ENCODE measurements around the gene CBFB. TPM values are rescaled to one million over a fixed set of nuclear protein-coding genes. Genes with fewer than 3 reads are reported as not detected.

CBFB gene
- total RNA-seq, 1 donor from 2014 or later = 59.1 TPM

GRCh38 chr16:67017421-67017750, 11.6 kb upstream of the CBFB start:
- Histone ChIP-seq H3K36me3 (no peaks in the 10 kb centered on the region), H3K9me3 (no peaks in the 10 kb centered on the region), H3K27me3 (no peaks in the 10 kb centered on the region), H3K27ac (no peak overlapping the region), H3K4me1 (peaks cover 0 to 15% of the 10 kb centered on the region in 2 donors), H3K4me3 (no peak overlapping the region)
- TF ChIP-seq CTCF (IDR thresholded peaks at IDR 0.05) = no peak
- intact Hi-C loops (cut with DNase I) = no loop called here
- DNase-seq (ENCODE audit: low spot score in 2 of 2) = peak in 1 of 2 donors; percentile 34

GRCh38 chr16:67017810-67018488, 11.0 kb upstream of the CBFB start:
- Histone ChIP-seq H3K4me3 (no peak overlapping the region), H3K27ac (no peak overlapping the region), H3K36me3 (no peaks in the 10 kb centered on the region), H3K4me1 (peaks cover 0 to 14% of the 10 kb centered on the region in 2 donors), H3K9me3 (no peaks in the 10 kb centered on the region), H3K27me3 (no peaks in the 10 kb centered on the region)
- intact Hi-C loops (cut with DNase I) = no loop called here
- DNase-seq (ENCODE audit: low spot score in 2 of 2) = peak in 1 of 2 donors; percentile 70
- TF ChIP-seq CTCF (IDR thresholded peaks at IDR 0.05) = peak in 1 of 3 experiments; percentile 55

GRCh38 chr16:67019171-67019570, 9.8 kb upstream of the CBFB start:
- Histone ChIP-seq H3K9me3 (no peaks in the 10 kb centered on the region), H3K36me3 (no peaks in the 10 kb centered on the region), H3K4me3 (no peak overlapping the region), H3K27me3 (no peaks in the 10 kb centered on the region), H3K4me1 (peaks cover 0 to 8% of the 10 kb centered on the region in 2 donors), H3K27ac (no peak overlapping the region)
- peak in 1 of 2 donors; percentile 52 for DNase-seq (ENCODE audit: low spot score in 2 of 2)
- intact Hi-C loops (cut with DNase I) = no loop called here
- no peak for TF ChIP-seq CTCF (IDR thresholded peaks at IDR 0.05)

- no peak overlapping the region for H3K4me3 ChIP-seq
- H3K4me1 ChIP-seq = no peaks in the 10 kb centered on the region
- H3K9me3 ChIP-seq = no peaks in the 10 kb centered on the region
- no peak for TF ChIP-seq CTCF (IDR thresholded peaks at IDR 0.05)
- no peaks in the 10 kb centered on the region for H3K27me3 ChIP-seq
- no peak overlapping the region for H3K27ac ChIP-seq
- DNase-seq (ENCODE audit: low spot score in 2 of 2) = peak in 1 of 2 donors; percentile 22
- intact Hi-C loops (cut with DNase I) = no loop called here
- no peaks in the 10 kb centered on the region for H3K36me3 ChIP-seq
These were observed 7.6 kb upstream of the CBFB start for GRCh38 chr16:67021321-67021720.

- TF ChIP-seq CTCF (IDR thresholded peaks at IDR 0.05) = no peak
- intact Hi-C loops (cut with DNase I) = no loop called here
- DNase-seq (ENCODE audit: low spot score in 2 of 2) = peak in 1 of 2 donors; percentile 19
- no peak overlapping the region for H3K27ac ChIP-seq
- no peak overlapping the region for H3K4me3 ChIP-seq
- no peaks in the 10 kb centered on the region for H3K27me3 ChIP-seq
- no peaks in the 10 kb centered on the region for H3K9me3 ChIP-seq
- H3K4me1 ChIP-seq = no peaks in the 10 kb centered on the region
- H3K36me3 ChIP-seq = no peaks in the 10 kb centered on the region
These were observed 6.3 kb upstream of the CBFB start for GRCh38 chr16:67022531-67023214.
